Liver (tissue), 3 donors: Measurements from ENCODE around the gene CCND1.

Experiments
- EGR1 ChIP-seq, 2 donors: IDR thresholded peaks; 2 replicates each; pipeline ENCODE4 v1.6.1; 2016 to 2018; ENCODE audit warnings: antibody characterized with exemption in 2 of 2, low read depth in 2 of 2
- FOXA1 ChIP-seq: IDR thresholded peaks from 2 replicates; pipeline ENCODE4 v1.6.1; 2016; ENCODE audit warnings: antibody characterized with exemption
- FOXA2 ChIP-seq: IDR thresholded peaks from 2 replicates; pipeline ENCODE4 v1.6.1; 2016; ENCODE audit warnings: antibody characterized with exemption
- RAD21 ChIP-seq, 2 donors: IDR thresholded peaks; 2 replicates each; pipeline ENCODE4 v1.6.1; 2016; ENCODE audit warnings: antibody characterized with exemption in 2 of 2, mild to moderate bottlenecking in 2 of 2
- TAF1 ChIP-seq: conservative IDR thresholded peaks from 2 replicates; pipeline ENCODE4 v1.6.1; 2016; ENCODE audit warnings: antibody characterized with exemption, mild to moderate bottlenecking
- YY1 ChIP-seq: IDR thresholded peaks from 2 replicates; pipeline ENCODE4 v1.6.1; 2016; ENCODE audit warnings: antibody characterized with exemption, mild to moderate bottlenecking
- TF ChIP-seq, protein P1 (sequence below): fragments of 150-350 bp; IDR thresholded peaks from 2 replicates; pipeline ENCODE4 v1.5.1; 2017; ENCODE audit warnings: improper control_type of control experiment, low read depth, low read length; ENCODE audit not compliant: missing input control
- TF ChIP-seq, protein P2 (sequence below): IDR thresholded peaks from 2 replicates; pipeline ENCODE4 v1.6.1; 2016; ENCODE audit warnings: antibody characterized with exemption
- TF ChIP-seq, protein P3 (sequence below): IDR thresholded peaks from 2 replicates; pipeline ENCODE4 v1.6.1; 2016; ENCODE audit warnings: antibody characterized with exemption, mild to moderate bottlenecking
- donor health status: healthy.
- donor health status: healthy.

DNA sequence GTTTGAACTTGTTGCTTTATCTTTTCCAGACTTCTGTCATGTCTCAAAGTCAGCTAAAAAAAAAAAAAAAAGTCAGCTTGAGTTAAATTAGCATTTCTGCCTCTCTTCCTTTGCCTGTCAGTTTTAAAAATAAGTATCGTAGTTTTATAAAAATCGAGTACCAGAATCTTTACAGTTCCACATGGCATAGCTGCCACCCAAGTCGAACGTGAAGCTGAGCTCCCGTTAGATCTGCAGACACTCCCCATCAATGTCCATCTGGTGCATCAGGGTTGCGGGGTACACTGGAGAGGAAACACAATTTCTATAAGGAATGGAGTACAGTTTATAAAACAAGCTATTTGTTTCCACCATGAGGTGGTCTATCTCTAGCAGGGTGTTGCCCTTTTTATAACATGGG is 41.0 kb upstream of the CCND1 start:
- TF ChIP-seq, protein P1, sequence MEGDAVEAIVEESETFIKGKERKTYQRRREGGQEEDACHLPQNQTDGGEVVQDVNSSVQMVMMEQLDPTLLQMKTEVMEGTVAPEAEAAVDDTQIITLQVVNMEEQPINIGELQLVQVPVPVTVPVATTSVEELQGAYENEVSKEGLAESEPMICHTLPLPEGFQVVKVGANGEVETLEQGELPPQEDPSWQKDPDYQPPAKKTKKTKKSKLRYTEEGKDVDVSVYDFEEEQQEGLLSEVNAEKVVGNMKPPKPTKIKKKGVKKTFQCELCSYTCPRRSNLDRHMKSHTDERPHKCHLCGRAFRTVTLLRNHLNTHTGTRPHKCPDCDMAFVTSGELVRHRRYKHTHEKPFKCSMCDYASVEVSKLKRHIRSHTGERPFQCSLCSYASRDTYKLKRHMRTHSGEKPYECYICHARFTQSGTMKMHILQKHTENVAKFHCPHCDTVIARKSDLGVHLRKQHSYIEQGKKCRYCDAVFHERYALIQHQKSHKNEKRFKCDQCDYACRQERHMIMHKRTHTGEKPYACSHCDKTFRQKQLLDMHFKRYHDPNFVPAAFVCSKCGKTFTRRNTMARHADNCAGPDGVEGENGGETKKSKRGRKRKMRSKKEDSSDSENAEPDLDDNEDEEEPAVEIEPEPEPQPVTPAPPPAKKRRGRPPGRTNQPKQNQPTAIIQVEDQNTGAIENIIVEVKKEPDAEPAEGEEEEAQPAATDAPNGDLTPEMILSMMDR, result no peak
- TF ChIP-seq YY1 (no peak), FOXA2 (no peak), RAD21 (IDR thresholded peaks at IDR 0.05) (no peak), FOXA1 (no peak), TAF1 (no peak), EGR1 (IDR thresholded peaks at IDR 0.05; ENCODE audit: low read depth in 2 of 2) (no peak)
- TF ChIP-seq, protein P2, sequence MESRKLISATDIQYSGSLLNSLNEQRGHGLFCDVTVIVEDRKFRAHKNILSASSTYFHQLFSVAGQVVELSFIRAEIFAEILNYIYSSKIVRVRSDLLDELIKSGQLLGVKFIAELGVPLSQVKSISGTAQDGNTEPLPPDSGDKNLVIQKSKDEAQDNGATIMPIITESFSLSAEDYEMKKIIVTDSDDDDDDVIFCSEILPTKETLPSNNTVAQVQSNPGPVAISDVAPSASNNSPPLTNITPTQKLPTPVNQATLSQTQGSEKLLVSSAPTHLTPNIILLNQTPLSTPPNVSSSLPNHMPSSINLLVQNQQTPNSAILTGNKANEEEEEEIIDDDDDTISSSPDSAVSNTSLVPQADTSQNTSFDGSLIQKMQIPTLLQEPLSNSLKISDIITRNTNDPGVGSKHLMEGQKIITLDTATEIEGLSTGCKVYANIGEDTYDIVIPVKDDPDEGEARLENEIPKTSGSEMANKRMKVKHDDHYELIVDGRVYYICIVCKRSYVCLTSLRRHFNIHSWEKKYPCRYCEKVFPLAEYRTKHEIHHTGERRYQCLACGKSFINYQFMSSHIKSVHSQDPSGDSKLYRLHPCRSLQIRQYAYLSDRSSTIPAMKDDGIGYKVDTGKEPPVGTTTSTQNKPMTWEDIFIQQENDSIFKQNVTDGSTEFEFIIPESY, result no peak
- TF ChIP-seq, protein P3, sequence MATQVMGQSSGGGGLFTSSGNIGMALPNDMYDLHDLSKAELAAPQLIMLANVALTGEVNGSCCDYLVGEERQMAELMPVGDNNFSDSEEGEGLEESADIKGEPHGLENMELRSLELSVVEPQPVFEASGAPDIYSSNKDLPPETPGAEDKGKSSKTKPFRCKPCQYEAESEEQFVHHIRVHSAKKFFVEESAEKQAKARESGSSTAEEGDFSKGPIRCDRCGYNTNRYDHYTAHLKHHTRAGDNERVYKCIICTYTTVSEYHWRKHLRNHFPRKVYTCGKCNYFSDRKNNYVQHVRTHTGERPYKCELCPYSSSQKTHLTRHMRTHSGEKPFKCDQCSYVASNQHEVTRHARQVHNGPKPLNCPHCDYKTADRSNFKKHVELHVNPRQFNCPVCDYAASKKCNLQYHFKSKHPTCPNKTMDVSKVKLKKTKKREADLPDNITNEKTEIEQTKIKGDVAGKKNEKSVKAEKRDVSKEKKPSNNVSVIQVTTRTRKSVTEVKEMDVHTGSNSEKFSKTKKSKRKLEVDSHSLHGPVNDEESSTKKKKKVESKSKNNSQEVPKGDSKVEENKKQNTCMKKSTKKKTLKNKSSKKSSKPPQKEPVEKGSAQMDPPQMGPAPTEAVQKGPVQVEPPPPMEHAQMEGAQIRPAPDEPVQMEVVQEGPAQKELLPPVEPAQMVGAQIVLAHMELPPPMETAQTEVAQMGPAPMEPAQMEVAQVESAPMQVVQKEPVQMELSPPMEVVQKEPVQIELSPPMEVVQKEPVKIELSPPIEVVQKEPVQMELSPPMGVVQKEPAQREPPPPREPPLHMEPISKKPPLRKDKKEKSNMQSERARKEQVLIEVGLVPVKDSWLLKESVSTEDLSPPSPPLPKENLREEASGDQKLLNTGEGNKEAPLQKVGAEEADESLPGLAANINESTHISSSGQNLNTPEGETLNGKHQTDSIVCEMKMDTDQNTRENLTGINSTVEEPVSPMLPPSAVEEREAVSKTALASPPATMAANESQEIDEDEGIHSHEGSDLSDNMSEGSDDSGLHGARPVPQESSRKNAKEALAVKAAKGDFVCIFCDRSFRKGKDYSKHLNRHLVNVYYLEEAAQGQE, result no peak
